HEK293T (cell line): ENCODE results near the gene GPR160.

Experiments used
- ARNT ChIP-seq: fragments of 450-650 bp; IDR thresholded peaks from 2 replicates; pipeline ENCODE4 v1.6.1; 2017; ENCODE audit warnings: mild to moderate bottlenecking
- BHLHE40 ChIP-seq: fragments of 450-650 bp; IDR thresholded peaks from 2 replicates; pipeline ENCODE4 v1.6.1; 2016; ENCODE audit warnings: mild to moderate bottlenecking, moderate library complexity, borderline replicate concordance
- CTBP1 ChIP-seq: fragments of 450-650 bp; IDR thresholded peaks from 2 replicates; pipeline ENCODE4 v1.6.1; 2016; ENCODE audit warnings: borderline replicate concordance
- L3MBTL2 ChIP-seq: fragments of 450-650 bp; conservative IDR thresholded peaks from 2 replicates; pipeline ENCODE4 v1.6.1; 2016; ENCODE audit warnings: mild to moderate bottlenecking
- NFRKB ChIP-seq: fragments of 450-650 bp; IDR thresholded peaks from 2 replicates; pipeline ENCODE4 v1.6.1; 2016; ENCODE audit warnings: mild to moderate bottlenecking, moderate library complexity

DNA sequence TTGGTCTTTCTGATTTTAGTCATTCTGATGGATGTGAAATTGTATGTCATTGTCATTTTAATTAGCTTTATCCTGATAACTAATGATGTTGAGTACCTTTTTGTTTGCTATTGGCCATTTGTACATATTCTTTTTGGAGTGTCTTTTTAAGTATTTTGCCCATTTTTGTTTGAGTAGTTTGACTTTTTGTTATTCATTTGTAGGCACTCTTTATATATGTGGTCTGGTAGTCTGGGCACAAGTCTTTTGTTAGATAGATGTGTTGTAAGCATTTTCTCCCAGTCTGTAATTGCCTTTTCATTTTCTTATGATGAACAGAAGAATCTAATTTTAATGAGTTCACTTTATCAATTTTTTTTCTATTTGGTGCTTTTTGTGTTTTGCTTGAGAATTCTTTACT lies 14.6 kb downstream of the GPR160 start:
- TF ChIP-seq L3MBTL2 (no peak), BHLHE40 (no peak), NFRKB (no peak), ARNT (no peak), CTBP1 (no peak)
